HG02943 (cell line): ENCODE data around the gene THNSL1.
"Not testable (repeated sequence)": the region's sequence is repeated elsewhere in the genome, so short reads cannot be mapped to it uniquely, and the experiment has no call there.

ENCODE experiments used
- ATAC-seq: cut with Tn5 transposase; IDR thresholded peaks from one replicate; pipeline ENCODE4 v1.9.1; 2021; ENCODE audit warnings: mild to moderate bottlenecking, low read depth, moderate library complexity; ENCODE audit not compliant: unreplicated experiment

Gene THNSL1

GRCh38 chr10:24995072-24995471 is 21.3 kb upstream of the THNSL1 start:
- ATAC-seq = no peak

GRCh38 chr10:24998044-24998443 is 18.4 kb upstream of the THNSL1 start:
- no peak for ATAC-seq

- ATAC-seq = not testable (repeated sequence)
Observed at GRCh38 chr10:25011591-25011990, 4.8 kb upstream of the THNSL1 start.

DNA sequence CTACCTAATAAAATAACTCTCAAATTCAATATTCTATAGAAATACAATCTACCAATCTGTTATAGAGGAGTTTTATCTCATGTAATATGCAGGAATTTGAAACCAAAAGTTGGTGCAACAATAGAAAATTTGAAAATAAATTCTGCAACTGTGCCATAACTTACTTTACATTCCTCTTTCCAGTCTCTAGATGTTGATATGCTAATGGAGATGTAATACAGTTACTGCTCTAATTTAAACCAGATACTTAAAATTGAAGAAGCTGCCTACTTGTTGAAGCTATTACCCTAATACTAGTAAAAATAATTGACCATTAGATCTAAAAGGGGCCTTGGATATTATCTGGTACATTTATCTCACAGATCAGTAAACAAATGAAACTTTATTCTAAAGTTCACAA is 1.8 kb upstream of the THNSL1 start:
- no peak for ATAC-seq

- ATAC-seq = peak; percentile 60
Observed at GRCh38 chr10:25015828-25016375, 510 bp upstream of the THNSL1 start, which contains the start of gene ENKUR. Gene ENKUR, minus strand, starts transcription at chr10:25016158. Its CDS starts 222 bp downstream, at chr10:25015936.

DNA sequence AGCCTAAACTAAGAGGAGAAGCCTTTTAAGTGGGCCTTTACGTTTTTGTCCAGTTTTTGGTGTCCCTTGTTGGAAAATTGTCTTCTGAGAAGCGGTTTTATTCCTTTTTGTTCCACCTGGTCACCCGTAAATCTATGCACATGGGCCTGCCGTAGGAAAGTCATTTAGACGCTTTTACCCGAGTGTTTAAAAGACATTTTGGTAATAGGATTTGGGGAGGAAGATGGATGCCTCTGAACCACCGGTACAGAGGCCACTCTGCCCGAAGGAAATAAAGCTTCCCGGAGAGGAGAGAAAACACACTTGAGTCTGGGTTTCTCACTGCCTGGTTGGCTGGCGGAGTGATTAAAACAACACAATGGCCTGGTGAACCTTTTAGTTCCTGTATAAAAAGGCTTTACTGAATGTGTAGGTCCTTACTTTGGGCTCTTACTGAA is 760 bp downstream of the THNSL1 start:
- peak; percentile 2 for ATAC-seq

GRCh38 chr10:25017661-25018060 is 1.2 kb downstream of the THNSL1 start:
- ATAC-seq = no peak

- no peak for ATAC-seq
Observed at GRCh38 chr10:25018703-25019102, 2.3 kb downstream of the THNSL1 start.

DNA sequence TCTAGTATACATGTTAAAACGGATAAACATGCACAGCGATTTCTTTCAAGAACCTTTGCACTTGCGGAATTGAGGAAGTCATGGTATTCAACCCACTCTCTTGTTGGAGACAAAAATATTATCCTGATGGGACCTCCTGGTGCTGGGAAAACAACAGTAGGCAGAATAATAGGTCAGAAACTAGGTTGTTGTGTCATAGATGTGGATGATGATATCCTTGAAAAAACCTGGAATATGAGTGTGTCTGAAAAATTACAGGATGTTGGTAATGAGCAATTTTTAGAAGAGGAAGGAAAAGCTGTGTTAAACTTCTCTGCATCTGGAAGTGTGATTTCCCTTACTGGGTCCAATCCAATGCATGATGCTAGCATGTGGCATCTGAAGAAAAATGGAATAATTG is 6.9 kb downstream of the THNSL1 start:
- ATAC-seq = no peak

- ATAC-seq = no peak
Observed at GRCh38 chr10:25024528-25024927, 8.1 kb downstream of the THNSL1 start.

DNA sequence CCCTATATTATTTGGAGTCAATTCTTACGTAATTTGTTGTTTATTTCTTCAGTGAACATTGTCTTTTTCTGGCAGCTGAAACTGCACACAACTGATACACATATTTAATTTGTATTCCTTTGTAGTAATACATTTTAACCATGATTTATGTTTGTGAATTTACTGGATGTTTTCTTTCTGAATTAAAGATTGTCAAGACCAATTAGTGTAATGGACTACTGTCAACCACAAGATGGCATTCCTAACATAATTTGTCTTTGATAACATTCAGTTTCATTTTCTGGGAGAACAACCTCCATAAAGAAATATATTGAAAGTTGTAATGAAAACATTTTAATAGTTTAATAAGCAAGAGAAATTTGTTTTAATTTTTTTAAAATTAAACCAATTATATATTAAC is 10.1 kb downstream of the THNSL1 start:
- no peak for ATAC-seq

DNA sequence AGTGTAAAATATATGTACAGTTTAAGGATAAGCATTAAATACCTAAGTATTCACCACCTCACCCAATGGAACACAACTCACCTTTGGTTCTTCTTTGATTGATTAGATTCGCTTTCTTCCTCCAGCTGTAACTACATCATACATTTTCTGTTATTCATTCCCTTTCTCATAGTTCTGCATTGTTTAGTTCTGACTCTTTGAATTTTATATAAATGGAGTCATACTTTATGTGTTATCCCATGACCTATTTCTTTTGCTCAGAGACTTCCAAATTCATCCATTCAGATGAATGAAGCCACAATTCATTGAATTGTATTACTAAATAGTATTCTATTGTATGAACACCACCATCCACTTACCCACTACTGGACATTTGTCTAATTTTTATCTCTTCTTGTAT is 12.3 kb downstream of the THNSL1 start:
- no peak for ATAC-seq

DNA sequence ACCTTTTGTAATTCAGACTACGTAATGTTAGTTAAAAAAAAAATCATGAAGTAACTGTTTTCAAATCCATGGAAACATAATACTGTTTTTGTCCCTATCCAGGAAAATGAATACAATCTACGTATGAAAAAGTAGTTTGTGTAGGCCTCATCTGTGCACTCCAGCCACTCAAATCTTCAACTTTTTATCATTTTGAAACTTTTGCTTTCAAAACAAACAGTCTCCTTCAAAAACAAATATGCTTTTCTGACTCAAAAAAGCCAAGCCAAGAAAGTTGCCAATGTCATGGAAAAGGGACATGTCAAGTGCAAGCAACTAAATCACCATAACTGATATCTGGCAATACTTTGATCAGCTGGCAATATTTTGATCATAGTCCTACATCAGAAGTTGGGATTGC is 13.1 kb downstream of the THNSL1 start:
- no peak for ATAC-seq

GRCh38 chr10:25036381-25036780 is 20.0 kb downstream of the THNSL1 start:
- no peak for ATAC-seq

- no peak for ATAC-seq
Observed at GRCh38 chr10:25038325-25038724, 21.9 kb downstream of the THNSL1 start.

DNA sequence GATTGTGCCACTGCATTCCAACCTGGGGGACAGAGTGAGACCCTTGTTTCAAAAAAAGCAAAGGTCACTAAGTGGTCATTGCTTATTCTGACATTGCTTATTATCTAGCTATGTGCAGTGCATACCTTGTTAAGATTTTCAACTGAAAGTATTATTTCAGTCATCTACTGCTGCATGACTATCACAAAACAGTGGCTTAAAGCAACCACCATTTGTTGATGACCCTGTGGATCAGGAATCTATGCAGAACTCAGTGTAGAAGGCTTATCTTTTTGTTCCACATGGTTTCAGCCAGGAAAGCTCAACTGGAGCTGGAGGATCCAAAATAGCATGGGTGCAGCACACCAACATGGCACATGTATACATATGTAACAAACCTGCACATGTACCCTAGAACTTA is 23.1 kb downstream of the THNSL1 start:
- ATAC-seq = no peak

DNA sequence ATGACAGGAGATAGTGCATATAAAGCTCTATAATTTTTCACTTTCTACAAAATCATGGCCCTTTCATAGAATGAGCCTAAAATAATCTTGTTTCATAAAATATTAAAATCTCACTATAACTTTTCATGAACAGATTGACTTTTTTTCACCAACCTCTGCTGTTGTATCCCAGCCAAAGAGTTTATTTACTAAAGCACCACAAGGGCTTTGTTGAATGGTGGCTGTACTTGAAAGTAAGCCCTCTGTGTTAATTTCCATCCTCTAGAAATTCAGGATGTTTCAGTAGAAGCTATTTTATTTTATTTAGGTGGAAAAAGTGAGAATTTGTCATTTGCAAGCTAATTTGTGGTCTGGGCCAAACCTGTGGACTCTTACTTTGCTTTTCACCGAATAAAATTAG is 30.2 kb downstream of the THNSL1 start:
- ATAC-seq = no peak

DNA sequence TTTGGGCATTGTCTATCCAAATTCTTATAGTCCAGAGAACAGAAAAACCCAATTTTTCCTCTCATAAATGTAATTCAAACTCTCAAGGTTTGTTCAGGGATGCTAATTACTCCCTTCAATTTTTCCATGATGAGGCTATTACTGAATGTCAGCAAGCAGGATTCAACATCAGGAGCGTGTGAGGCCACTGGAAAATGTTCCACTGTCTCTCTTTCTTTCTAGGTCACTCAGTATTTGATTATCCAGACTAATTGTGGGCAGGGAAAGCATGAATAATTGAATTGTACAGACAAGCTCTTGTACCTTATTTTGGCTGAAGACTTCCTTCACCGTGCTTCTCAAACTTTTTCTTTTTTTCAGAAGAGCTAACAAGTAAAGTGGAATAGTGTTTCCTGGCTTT is 30.7 kb downstream of the THNSL1 start:
- no peak for ATAC-seq

GRCh38 chr10:25047591-25048301 is 31.3 kb downstream of the THNSL1 start:
- ATAC-seq = no peak

GRCh38 chr10:25048450-25048849 is 32.0 kb downstream of the THNSL1 start:
- ATAC-seq = no peak

- no peak for ATAC-seq
Observed at GRCh38 chr10:25049966-25050365, 33.6 kb downstream of the THNSL1 start.

GRCh38 chr10:25050402-25050801 is 34.0 kb downstream of the THNSL1 start:
- no peak for ATAC-seq
